ENCODE results near the gene UBA1. TPM values are rescaled to one million over a fixed set of nuclear protein-coding genes. Genes with fewer than 3 reads are reported as not detected.

UBA1 gene
- total RNA-seq, 1 donor = 214 TPM

GRCh38 chrX:47194194-47194787 is 662 bp downstream of the UBA1 start:
- TF ChIP-seq CTCF (IDR thresholded peaks at IDR 0.05; ENCODE audit: insufficient read depth, low read length) = no peak
- H3K4me3 ChIP-seq (ENCODE audit: low read depth, low read length) = peak overlapping the region; percentile 85

GRCh38 chrX:47196098-47196497 is 2.5 kb downstream of the UBA1 start:
- DNase-seq (ENCODE audit: low read depth) = no peak
- H3K4me3 ChIP-seq (ENCODE audit: low read depth, low read length) = peak overlapping the region; percentile 27
- no peak for TF ChIP-seq CTCF (IDR thresholded peaks at IDR 0.05; ENCODE audit: insufficient read depth, low read length)

More at GRCh38 chrX:47194194-47194787, 662 bp downstream of the UBA1 start:
- peak; percentile 29 for DNase-seq (ENCODE audit: low read depth)

- no peak for TF ChIP-seq CTCF (IDR thresholded peaks at IDR 0.05; ENCODE audit: insufficient read depth, low read length)
- peak overlapping the region; percentile 28 for H3K4me3 ChIP-seq (ENCODE audit: low read depth, low read length)
- no peak for DNase-seq (ENCODE audit: low read depth)
Observed at GRCh38 chrX:47197526-47197925, 3.9 kb downstream of the UBA1 start.

- no peak for TF ChIP-seq CTCF (IDR thresholded peaks at IDR 0.05; ENCODE audit: insufficient read depth, low read length)
- DNase-seq (ENCODE audit: low read depth) = peak; percentile 43
- H3K4me3 ChIP-seq (ENCODE audit: low read depth, low read length) = peak overlapping the region; percentile 28
Observed at GRCh38 chrX:47198026-47198686, 4.5 kb downstream of the UBA1 start.

- TF ChIP-seq CTCF (IDR thresholded peaks at IDR 0.05; ENCODE audit: insufficient read depth, low read length) = no peak
- DNase-seq (ENCODE audit: low read depth) = no peak
- H3K4me3 ChIP-seq (ENCODE audit: low read depth, low read length) = no peak overlapping the region
Observed at GRCh38 chrX:47198687-47199080, 5.1 kb downstream of the UBA1 start.

GRCh38 chrX:47199286-47199685 is 5.7 kb downstream of the UBA1 start:
- DNase-seq (ENCODE audit: low read depth) = no peak
- H3K4me3 ChIP-seq (ENCODE audit: low read depth, low read length) = no peak overlapping the region
- TF ChIP-seq CTCF (IDR thresholded peaks at IDR 0.05; ENCODE audit: insufficient read depth, low read length) = no peak
